Esophagus mucosa (tissue), 1 donor: Measurements from ENCODE around the gene IFNL2. TPM values are rescaled to one million over a fixed set of nuclear protein-coding genes. Genes with fewer than 3 reads are reported as not detected.

Experiments used
- ATAC-seq: fragments of 200-7000 bp; cut with Tn5 transposase; one replicate; pipeline ENCODE4 v1.9.1; 2020
- total RNA-seq: library from RNA; stranded (reverse); gene quantifications from one replicate; pipeline ENCODE4 v1.2.4, GENCODE V29; 2023
- donor health status: DM: yes; HTN: yes; CAD: no.

IFNL2 gene
- total RNA-seq, 1 donor from 2014 or later = not detected

DNA sequence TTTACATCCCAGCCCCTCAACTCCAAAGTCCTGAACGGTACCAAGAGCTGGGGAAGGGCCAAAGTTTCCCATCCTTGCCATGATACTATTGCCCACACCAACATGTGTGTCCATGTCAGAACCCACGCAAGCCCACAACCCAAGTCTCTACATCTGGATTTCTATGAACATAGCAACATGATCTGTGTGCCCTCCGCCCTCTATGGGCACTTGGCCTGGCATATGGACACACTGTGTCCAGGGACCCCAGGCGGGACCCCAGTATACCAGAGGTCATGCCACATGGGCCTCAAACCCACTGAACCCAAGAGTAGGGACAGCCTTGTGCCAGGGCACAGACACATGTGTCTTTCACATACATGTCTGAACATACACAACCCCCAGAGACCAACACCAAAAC lies 50.5 kb downstream of the IFNL2 start:
- ATAC-seq = no peak

DNA sequence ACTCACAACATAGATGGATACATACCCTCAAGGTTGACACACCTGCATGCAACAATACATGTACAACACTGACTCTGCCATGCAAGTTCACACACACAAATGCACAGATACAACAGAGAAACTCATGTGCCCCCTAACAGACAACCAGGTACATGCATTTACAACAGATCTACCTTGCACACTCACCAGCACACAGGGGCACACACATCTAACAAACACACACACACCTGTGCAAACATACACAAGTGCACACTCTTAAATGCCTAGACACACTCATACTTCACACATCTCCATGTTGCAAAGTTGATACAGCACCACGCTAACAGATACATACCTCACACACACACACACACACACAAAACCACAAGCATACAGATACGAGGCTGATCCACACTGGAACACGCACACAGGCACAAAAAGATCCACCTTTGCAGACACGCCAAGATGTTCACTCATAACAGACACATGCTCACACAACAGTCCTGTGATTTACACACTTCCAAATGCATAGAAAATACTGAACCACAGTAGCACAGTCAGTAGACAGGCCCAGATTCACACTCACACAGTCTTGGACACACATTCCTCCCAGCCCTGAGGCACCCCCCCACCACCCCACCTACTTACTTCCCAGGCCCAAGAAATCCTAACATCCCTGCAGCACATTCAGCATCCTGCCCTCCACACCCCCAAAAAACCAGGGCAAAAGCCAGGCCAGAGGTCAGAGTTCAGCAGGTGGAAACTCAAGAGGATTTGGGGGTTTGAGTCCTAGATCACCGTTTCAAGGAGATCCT lies 51.1 kb downstream of the IFNL2 start:
- no peak for ATAC-seq

Other genes with a start within 250 kb of the IFNL2 start
- 41.9 TPM for gene FBXO27, start 235.8 kb upstream of the IFNL2 start, total RNA-seq
- gene ACP7, start 184.0 kb upstream of the IFNL2 start, total RNA-seq = 0.32 TPM
- 40.8 TPM for gene PAK4, start 142.6 kb upstream of the IFNL2 start, total RNA-seq
- 298 TPM for gene NCCRP1, start 71.4 kb upstream of the IFNL2 start, total RNA-seq
- gene SYCN, start 64.1 kb upstream of the IFNL2 start, total RNA-seq = not detected
- gene IFNL3, start 23.4 kb upstream of the IFNL2 start, total RNA-seq = not detected
- gene IFNL4, start 19.5 kb upstream of the IFNL2 start, total RNA-seq = not detected
- gene IFNL1, start 28.0 kb downstream of the IFNL2 start, total RNA-seq = not detected
- 0.08 TPM for gene LRFN1, start 52.5 kb downstream of the IFNL2 start, total RNA-seq
- 2.3 TPM for gene GMFG, start 67.6 kb downstream of the IFNL2 start, total RNA-seq
- 53.3 TPM for gene SAMD4B, start 74.0 kb downstream of the IFNL2 start, total RNA-seq
- 29.5 TPM for gene PAF1, start 122.7 kb downstream of the IFNL2 start, total RNA-seq
- 21.4 TPM for gene MED29, start 123.0 kb downstream of the IFNL2 start, total RNA-seq
- 141 TPM for gene ZFP36, start 138.5 kb downstream of the IFNL2 start, total RNA-seq
- 12.8 TPM for gene PLEKHG2, start 144.3 kb downstream of the IFNL2 start, total RNA-seq
- gene RPS16, start 167.6 kb downstream of the IFNL2 start, total RNA-seq = 2,374 TPM
- 46.6 TPM for gene SUPT5H, start 177.2 kb downstream of the IFNL2 start, total RNA-seq
- 55.6 TPM for gene TIMM50, start 212.4 kb downstream of the IFNL2 start, total RNA-seq
- not detected for gene DLL3, start 230.6 kb downstream of the IFNL2 start, total RNA-seq
- not detected for gene SELENOV, start 246.7 kb downstream of the IFNL2 start, total RNA-seq